ENCODE measurements around the gene ADGRF4. TPM values are rescaled to one million over a fixed set of nuclear protein-coding genes. Genes with fewer than 3 reads are reported as not detected.

ADGRF4 gene
- total RNA-seq, 1 experiment from 2014 or later, result not detected

GRCh38 chr6:47722194-47722593 lies 23.8 kb downstream of the ADGRF4 start:
- Histone ChIP-seq H3K9ac (ENCODE audit: extremely low read depth, insufficient read length, low read length) (no peak overlapping the region), H3K79me1 (ENCODE audit: insufficient read depth, low read depth, low read length, poor library complexity, severe bottlenecking) (no peaks in the 10 kb centered on the region), H2BK20ac (ENCODE audit: low read depth, low read length, poor library complexity, severe bottlenecking) (no peak overlapping the region), H2AK5ac (ENCODE audit: insufficient read length, low read length) (no peak overlapping the region), H3K18ac (ENCODE audit: insufficient read length, low read depth, low read length) (no peak overlapping the region), H3K4ac (ENCODE audit: low read depth, low read length) (no peak overlapping the region), H3K14ac (ENCODE audit: insufficient read depth, low read length) (no peak overlapping the region), H3K23ac (ENCODE audit: insufficient read length, low read depth, low read length) (no peak overlapping the region), H4K20me1 (ENCODE audit: control insufficient read depth, insufficient read depth, insufficient read length) (no peaks in the 10 kb centered on the region), H3T11ph (ENCODE audit: low read length) (no peak overlapping the region), H4K91ac (ENCODE audit: insufficient read length, low read depth, low read length) (no peak overlapping the region), H2BK15ac (ENCODE audit: low read depth, low read length) (no peak overlapping the region), H2BK120ac (ENCODE audit: low read depth, low read length, poor library complexity, severe bottlenecking) (no peak overlapping the region), H2BK5ac (ENCODE audit: insufficient read length, low read length) (no peak overlapping the region), H3K27me3 (ENCODE audit: insufficient read depth, low read length) (no peaks in the 10 kb centered on the region), H3K27ac (ENCODE audit: insufficient read length, low read depth, low read length) (no peak overlapping the region), H3K23me2 (ENCODE audit: insufficient read length, low read depth, low read length, poor library complexity, severe bottlenecking) (no peaks in the 10 kb centered on the region), H4K5ac (ENCODE audit: insufficient read length, low read depth, low read length) (no peak overlapping the region), H3K4me1 (ENCODE audit: insufficient read depth, low read length) (no peaks in the 10 kb centered on the region), H3K4me2 (ENCODE audit: insufficient read depth, insufficient read length, low read length) (no peak overlapping the region), H2BK12ac (ENCODE audit: insufficient read length, low read depth, low read length) (no peak overlapping the region), H3K9me3 (ENCODE audit: control insufficient read depth, low read depth, low read length) (no peaks in the 10 kb centered on the region), H2AFZ (ENCODE audit: low read length) (no peak overlapping the region), H3K79me2 (ENCODE audit: insufficient read depth, low read length) (no peaks in the 10 kb centered on the region), H3K56ac (ENCODE audit: insufficient read length, low read depth, low read length) (no peak overlapping the region), H4K8ac (replicated peaks; ENCODE audit: insufficient read length, low read depth, low read length) (no peak overlapping the region)
- H3K36me3 Mint-ChIP-seq (ENCODE audit: insufficient read depth in 1 of 3, low read depth in 3 of 3), result no peaks in the 10 kb centered on the region; a peak in 1 of 7 replicates
- DNase-seq, result no peak
- H3K4me3 Mint-ChIP-seq, result no peak overlapping the region
- H3K27ac Mint-ChIP-seq, result no peak overlapping the region
- no peaks in the 10 kb centered on the region; the same call in none of the 2 replicates for H3K27me3 Mint-ChIP-seq (ENCODE audit: low read depth)
- WGBS (ENCODE audit: extremely low coverage, insufficient read length, low lambda C conversion rate), result no CpG with 5 or more reads among the region's 3 CpGs
- no peak for TF ChIP-seq CTCF (conservative IDR thresholded peaks at IDR 0.05)
- H3K4me1 Mint-ChIP-seq, result no peaks in the 10 kb centered on the region; a peak in 1 of 4 replicates
- no peaks in the 10 kb centered on the region; a peak in 1 of 5 replicates for H3K9me3 Mint-ChIP-seq

Data from H9 (cell line).